Esophagus squamous epithelium (tissue), 4 donors: ENCODE data around the gene INAFM2.

Experiments used
- CTCF ChIP-seq, 6 experiments: fragments of 450-650 bp in 4 of 6; fragments of 200-600 bp in 2 of 6; sonication (generic) in 2 of 6; IDR thresholded peaks; one replicate each; pipeline ENCODE4 v1.5.1; 2016 to 2019; ENCODE audit warnings: antibody characterized with exemption in 6 of 6, mild to moderate bottlenecking in 4 of 6, moderate library complexity in 4 of 6
- POLR2A ChIP-seq, 4 donors: fragments of 450-650 bp; IDR thresholded peaks; one replicate each; pipeline ENCODE4 v1.6.1; 2017; ENCODE audit warnings: antibody characterized with exemption in 4 of 4, mild to moderate bottlenecking in 4 of 4, moderate library complexity in 3 of 4

DNA sequence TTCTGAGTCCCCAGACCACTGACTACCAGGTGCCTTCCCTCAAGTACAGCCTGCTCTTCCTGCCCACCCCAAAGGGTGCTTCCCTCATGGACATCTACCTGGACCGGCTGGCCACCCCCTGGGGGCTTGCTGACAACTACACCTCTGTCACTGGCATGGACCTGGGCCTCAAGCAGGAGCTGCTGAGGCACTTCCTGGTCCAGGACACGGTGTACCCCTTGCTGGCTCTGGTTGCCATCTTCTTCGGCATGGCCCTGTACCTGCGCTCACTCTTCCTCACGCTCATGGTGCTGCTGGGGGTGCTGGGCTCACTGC lies 43.8 kb downstream of the INAFM2 start:
- TF ChIP-seq POLR2A (IDR thresholded peaks at IDR 0.05) = no peak
- no peak for TF ChIP-seq CTCF (IDR thresholded peaks at IDR 0.05)
